ENCODE data around the gene SMC5.
"Not testable (repeated sequence)": the region's sequence is repeated elsewhere in the genome, so short reads cannot be mapped to it uniquely, and the experiment has no call there.

The SMC5 gene

GRCh38 chr9:70262948-70263347 is 4.2 kb downstream of the SMC5 start:
- H3K4me3 ChIP-seq (ENCODE audit: low read depth, low read length), result no peak overlapping the region

GRCh38 chr9:70263421-70263820 is 4.6 kb downstream of the SMC5 start:
- H3K4me3 ChIP-seq (ENCODE audit: low read depth, low read length), result no peak overlapping the region

DNA sequence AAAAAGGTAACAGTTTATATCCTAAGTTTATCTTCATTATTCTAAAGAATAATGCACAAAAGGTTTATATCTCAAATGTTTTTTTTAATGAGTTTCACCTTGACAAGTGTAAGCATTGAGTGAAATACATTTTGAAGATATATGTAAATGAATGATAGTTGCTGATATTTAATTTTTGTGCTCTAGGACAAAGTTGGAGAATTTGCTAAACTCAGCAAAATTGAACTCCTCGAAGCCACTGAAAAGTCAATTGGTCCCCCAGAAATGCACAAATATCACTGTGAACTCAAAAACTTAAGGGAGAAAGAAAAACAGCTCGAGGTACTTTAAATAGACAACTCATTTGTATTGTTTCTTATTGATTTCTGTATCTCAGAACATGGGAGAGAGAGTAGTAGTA is 19.5 kb downstream of the SMC5 start:
- no peak overlapping the region for H3K4me3 ChIP-seq (ENCODE audit: low read depth, low read length)

- no peak overlapping the region for H3K4me3 ChIP-seq (ENCODE audit: low read depth, low read length)
Measured at GRCh38 chr9:70283848-70284247, 25.1 kb downstream of the SMC5 start.

- H3K4me3 ChIP-seq (ENCODE audit: low read depth, low read length), result no peak overlapping the region
Measured at GRCh38 chr9:70285246-70285645, 26.5 kb downstream of the SMC5 start.

DNA sequence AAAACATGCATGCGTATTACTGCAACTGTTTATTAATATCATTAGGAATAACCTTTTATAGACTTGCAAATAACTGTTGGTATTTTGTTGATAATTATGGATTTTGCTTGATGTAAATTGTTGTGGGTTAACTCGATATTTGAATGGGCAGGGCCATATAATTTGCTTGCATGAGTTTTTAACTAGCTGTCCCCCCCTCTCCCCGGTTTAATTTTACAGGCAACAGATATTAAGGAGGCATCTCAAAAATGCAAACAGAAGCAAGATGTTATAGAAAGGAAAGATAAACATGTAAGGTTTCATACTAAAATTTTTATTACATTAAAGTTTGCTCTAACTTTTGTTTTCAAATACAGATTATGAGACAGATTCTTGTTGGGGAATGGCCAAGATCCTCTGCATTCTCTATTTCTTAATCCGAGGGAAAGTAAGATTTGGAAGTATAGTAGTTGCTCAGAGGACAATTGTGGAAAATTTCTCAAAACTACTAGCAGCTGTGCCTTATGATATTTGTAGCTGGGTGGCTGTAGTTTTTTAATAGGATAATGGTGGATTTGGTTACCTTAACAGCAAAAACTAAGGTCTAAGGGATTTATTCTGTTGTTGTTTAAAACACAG is 27.3 kb downstream of the SMC5 start:
- no peak overlapping the region for H3K4me3 ChIP-seq (ENCODE audit: low read depth, low read length)

DNA sequence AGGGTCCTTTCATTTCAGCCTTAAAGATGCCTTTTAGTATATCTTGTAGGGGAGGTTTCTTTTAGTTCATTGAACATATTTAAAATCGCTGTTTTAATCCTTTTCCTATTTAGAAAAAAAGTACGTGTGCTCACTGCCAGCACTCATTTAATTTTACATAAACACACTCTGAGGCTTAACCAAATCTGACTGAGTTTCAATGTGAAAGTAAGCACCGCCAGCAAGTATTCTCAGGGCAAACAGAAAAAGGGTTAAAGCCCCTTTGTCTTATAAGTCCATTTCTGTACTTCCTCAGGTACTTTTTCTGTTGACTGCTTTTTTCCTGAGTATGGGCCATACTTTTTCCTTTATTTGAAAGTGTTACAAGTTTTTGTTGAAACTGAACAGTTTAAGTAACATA is 31.8 kb downstream of the SMC5 start:
- no peak overlapping the region for H3K4me3 ChIP-seq (ENCODE audit: low read depth, low read length)

DNA sequence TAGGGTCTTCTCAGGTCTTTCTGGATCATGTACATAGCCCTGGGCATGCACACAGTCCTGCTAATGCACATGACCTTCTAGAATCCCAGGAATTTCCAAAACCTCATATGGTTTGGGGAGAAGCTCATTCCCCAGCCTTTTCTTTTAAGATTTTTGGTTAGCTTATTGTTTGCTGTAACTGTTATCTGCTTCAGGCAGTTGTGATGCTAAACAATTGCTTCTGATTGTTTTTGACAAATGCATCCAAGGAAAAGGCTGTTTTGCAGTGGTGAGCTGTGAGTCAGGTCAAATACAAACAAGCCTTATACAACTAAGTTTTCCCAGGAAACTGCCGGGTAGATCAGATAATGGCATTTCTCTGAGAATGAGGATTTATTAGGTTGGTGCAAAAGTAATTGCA is 32.7 kb downstream of the SMC5 start:
- H3K4me3 ChIP-seq (ENCODE audit: low read depth, low read length), result no peak overlapping the region

GRCh38 chr9:70292253-70292652 is 33.5 kb downstream of the SMC5 start:
- H3K4me3 ChIP-seq (ENCODE audit: low read depth, low read length), result no peak overlapping the region

DNA sequence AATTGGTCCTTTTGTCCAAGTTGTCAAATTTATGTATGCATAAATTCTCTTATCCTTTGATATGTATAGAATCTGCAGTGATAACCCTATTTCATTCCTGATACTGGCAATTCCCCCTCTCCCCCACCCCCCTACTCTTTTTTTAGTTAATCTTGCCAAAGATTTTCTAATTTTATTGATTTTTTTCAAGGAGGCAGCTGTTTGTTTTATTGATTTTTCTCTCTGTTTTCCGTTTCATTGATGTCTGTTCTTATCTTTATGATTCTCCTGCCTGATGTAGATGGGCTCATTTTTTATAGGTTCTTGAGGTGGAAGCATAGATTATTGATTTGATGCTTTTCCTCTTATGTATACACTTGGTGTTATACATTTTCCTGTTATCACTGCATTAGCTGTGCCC is 34.4 kb downstream of the SMC5 start:
- H3K4me3 ChIP-seq (ENCODE audit: low read depth, low read length), result no peak overlapping the region

DNA sequence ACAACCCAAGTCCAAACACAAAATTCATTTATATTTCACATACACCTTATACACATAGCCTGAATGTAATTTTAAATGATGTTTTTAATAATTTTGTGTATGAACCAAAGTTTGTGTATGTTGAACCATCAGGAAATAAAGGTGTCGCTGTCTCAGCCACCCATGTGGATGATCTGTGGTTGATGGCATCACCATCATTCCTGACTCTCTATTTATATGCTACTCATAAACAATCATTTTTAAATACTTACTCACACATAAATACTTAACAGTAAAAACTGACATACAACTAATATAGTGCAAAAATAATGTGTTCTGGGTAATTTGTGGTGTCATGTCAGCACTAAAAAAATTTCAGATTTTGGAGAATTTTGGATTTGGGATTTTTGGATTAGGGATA is 38.4 kb downstream of the SMC5 start:
- no peak overlapping the region for H3K4me3 ChIP-seq (ENCODE audit: low read depth, low read length)

DNA sequence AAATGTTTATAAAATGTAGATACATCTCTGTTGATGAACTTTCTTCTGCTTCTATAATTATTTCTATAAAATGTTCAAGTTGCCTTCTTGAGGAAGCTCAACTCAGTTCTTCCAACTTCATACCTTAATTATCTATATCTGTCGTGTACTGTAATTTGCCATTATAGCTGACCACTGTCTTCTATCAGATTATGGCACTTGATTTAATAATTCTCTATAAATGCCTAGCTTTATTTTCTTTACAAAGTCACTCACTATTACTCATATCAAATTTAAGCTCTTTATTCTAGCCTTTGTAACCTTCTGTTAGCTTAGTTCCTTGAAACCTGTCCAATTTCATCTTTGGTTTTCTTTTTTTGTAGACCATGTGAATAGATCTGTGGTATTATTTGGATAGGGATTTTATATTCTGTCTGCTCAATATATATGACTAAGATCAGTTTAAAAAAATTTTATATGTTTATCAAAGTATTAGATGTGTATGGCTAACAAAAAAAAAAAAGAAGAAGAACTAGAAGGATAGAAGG is 39.5 kb downstream of the SMC5 start:
- H3K4me3 ChIP-seq (ENCODE audit: low read depth, low read length), result no peak overlapping the region

DNA sequence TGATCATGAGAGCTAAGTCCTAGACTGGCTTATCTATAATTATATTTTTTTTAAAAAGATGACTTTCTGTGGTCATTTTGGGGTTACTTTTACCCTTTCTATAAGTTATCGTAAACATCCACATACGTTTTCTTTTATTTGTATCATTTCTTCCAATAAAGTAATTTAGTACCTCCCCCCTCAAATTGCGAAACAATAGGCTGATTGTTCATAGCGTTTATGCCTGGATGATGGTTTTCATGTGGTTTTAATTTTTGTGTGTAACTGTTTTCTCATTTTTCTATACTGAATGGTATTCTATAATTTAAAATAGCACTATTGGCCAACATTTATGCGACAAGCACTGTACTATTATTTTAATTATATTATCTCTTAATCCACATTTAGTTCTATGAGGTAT is 44.5 kb downstream of the SMC5 start:
- H3K4me3 ChIP-seq (ENCODE audit: low read depth, low read length), result no peak overlapping the region

DNA sequence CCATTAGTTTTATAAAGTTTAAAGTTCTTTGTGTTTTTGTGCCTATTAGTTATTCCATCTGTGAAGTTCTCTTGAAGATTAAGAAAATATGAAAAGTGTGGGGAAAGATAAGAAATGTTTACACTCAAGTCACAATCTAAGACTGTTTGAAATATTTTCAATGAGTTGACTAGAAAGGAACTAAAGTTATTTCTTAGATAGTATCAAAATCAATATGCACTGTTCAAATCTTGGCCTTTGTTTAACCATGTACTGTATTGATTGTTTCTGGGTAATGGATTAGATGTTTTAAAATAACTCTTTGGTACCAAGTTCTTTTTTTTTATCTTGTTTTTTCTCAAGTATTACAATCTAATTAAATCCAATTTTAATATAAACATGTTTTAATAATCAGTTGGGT is 46.0 kb downstream of the SMC5 start:
- H3K4me3 ChIP-seq (ENCODE audit: low read depth, low read length), result no peak overlapping the region

GRCh38 chr9:70315389-70315788 is 56.6 kb downstream of the SMC5 start:
- H3K4me3 ChIP-seq (ENCODE audit: low read depth, low read length), result no peak overlapping the region

DNA sequence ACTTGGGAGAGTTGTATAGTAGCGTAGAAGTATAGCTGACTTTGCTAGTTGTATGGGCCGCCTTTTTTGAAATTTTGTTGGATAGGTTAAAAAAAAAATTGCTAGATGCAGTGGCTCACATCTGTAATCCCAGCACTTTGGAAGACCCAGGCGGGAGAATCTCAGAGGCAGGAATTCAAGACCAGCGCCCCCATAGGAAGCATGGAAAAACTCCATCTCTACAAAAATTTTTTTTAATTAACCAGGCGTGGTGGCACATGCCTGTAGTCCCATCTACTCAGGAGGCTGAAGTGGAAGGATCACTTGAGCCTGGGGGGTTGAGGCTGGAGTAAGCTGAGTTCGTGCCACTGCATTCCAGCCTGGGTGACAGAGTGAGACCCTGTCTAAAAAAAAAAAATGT is 59.2 kb downstream of the SMC5 start:
- H3K4me3 ChIP-seq (ENCODE audit: low read depth, low read length), result no peak overlapping the region

- H3K4me3 ChIP-seq (ENCODE audit: low read depth, low read length), result no peak overlapping the region
Measured at GRCh38 chr9:70322096-70322495, 63.3 kb downstream of the SMC5 start.

- no peak overlapping the region for H3K4me3 ChIP-seq (ENCODE audit: low read depth, low read length)
Measured at GRCh38 chr9:70324963-70325362, 66.2 kb downstream of the SMC5 start.

DNA sequence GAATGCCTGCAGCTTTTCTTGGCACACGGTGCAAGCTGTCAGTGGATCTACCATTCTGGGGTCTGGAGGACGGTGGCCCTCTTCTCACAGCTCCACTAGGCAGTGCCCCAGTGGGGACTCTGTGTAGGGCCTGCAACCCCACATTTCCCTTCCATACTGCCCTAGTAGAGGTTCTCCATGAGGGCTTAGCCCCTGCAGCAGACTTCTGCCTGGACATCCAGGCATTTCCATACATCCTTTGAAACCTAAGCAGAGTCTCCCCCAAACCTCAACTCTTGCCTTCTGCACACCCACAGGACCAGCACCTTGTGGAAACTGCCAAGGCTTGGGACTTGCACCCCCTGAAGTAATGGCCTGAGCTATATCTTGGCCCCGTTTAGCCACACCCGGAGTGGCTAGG is 69.8 kb downstream of the SMC5 start:
- H3K4me3 ChIP-seq (ENCODE audit: low read depth, low read length), result not testable (repeated sequence)

DNA sequence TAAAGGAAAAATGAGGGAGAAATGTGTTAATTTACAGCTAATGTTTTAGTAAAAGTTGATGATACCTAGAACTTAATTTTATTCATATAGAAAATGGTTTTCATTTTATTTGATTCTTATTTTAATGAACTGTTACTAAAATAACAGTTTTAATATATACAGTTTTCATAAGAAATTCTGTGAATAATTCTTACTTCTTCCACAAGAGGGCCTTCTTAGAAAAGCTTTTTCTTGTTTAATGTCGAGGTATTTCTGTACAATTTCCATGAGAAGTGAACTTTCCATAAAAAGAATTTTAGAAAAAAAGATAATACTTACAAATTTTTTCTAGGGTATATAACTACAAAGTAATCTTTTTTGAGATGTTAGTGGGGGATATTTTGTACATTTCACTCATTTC is 81.8 kb downstream of the SMC5 start:
- H3K4me3 ChIP-seq (ENCODE audit: low read depth, low read length), result no peak overlapping the region

DNA sequence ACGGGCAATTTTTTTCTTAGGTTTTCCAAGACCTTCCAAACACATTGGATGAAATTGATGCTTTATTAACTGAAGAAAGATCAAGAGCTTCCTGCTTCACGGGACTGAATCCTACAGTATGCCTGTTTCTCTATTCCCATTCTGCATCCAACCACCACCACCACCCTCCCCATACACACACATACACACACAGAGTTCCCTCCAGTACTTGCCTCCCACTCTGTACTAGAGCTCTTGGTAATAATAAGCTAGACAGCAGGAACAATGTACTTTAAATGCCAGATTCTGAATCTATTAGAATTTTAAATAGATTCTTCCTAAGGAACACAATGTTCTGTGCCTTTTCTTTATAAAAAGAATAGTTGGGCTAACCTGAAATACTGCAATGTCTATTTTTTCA is 88.3 kb downstream of the SMC5 start:
- no peak overlapping the region for H3K4me3 ChIP-seq (ENCODE audit: low read depth, low read length)

DNA sequence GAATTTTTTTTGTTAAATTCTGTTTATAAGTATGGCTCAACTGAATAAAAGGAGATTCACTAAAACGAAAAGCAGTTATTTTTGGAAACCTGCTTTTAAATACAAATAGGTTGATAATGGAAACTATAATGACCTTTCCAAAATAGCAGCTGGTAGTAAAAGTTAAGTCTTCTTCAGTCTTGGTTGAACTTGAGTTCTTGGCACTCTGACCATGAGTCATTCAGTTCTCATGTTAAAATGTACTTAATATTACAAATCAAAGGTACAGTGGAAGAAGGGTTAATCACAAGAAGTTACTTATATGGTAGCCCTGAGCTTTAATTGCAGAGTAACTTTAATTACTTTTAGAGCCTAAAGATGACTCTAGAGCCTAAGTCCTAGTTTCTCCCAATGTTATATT is 93.6 kb downstream of the SMC5 start:
- H3K4me3 ChIP-seq (ENCODE audit: low read depth, low read length), result no peak overlapping the region

- no peak overlapping the region for H3K4me3 ChIP-seq (ENCODE audit: low read depth, low read length)
Measured at GRCh38 chr9:70352802-70353201, 94.0 kb downstream of the SMC5 start.

All from iPS-11a (cell line).